ENCODE results near the gene HOXC9.
A peak's percentile ranks its signal among the peaks of the same experiment; 100 is the strongest.

The HOXC9 gene

DNA sequence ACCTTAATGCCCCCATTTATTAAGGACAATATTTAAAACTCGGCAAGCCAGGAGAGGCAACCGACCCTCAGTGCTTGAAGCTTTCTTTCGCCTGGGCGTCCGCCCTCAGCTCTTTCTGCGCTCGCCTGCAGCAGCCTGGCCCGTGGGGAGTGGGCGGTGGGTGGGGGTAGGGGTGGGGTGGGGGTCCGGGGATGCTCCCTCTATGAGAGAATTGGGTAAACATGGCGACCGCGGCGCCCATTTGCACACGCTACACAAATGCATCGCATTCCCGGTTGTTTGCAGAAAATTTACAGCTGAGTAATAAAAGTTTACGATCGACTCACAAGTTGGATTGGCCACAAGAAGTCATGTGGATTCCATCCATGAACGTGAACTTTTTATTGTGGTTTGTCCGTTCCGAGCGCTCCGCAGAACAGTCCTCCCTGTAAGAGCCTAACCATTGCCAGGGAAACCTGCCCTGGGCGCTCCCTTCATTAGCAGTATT is 16.6 kb downstream of the HOXC9 start:
- no peak for DNase-seq

GRCh38 chr12:54017027-54017788 is 17.2 kb downstream of the HOXC9 start:
- no peak for DNase-seq

DNA sequence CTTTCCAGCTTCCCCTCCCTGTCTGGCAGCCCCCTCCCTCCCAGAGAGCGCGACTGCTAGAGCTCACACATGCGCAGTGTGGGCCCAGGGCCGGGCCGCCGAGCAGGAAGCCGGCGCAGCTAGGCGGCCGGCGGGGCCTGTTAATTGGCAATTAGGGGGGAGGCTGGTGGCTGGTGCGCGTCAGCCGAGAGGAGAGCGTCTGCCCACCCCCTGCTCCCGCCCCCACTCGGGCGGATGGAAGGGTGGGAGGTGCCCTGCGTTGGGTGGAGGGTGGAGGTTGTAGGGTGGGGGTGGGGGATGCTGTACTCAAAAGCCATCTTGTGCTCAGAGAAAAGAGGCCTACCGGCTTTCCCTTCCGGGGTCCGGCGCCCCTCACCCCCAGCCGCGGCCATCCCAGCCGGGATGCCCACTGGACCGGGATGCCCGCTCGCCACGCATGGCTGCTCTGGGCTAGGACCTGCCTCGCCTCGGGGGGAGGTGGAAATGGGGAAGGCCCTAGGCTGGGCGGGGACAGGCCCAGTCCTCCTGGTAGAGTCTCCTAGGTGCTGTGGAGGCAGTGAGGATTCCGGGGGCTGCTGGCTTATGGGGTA is 18.0 kb downstream of the HOXC9 start:
- peak; percentile 83 for DNase-seq

- no peak for DNase-seq
These were observed 18.6 kb downstream of the HOXC9 start for GRCh38 chr12:54018468-54018984.

GRCh38 chr12:54019091-54019811 is 19.3 kb downstream of the HOXC9 start:
- no peak for DNase-seq

DNA sequence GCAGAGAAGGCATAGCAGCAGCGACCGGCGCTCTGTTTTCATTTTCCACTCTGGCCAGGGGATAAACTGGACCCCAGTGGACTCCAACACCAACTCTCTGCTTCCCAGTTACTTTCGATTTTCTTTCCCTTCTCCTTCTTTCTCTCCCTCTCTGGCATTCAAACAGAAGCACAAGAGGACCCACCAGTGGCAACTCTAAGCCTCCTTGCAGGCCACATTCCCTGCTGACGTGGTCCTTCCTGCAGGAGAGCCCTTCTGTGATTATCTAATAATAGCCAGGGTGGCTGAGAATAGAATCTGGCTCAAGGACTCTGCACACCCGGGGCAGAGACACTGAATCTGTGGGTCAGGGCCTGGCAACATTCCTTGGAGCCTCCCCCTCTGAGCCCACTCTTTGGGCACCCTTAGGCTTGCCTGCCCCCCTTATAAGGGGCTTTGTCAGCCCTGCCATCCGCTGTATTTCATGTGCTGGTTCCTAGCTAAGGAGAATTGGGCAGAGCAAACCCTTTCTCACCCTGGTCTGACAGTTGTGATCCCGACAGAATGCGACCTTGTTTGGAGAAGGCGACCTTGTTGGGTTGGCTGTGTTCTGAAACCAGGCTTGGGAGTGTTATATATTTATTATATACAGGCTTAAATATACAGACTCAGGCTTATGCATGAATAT is 20.1 kb downstream of the HOXC9 start:
- no peak for DNase-seq

- DNase-seq: no peak
These were observed 20.8 kb downstream of the HOXC9 start for GRCh38 chr12:54020591-54021405.

DNA sequence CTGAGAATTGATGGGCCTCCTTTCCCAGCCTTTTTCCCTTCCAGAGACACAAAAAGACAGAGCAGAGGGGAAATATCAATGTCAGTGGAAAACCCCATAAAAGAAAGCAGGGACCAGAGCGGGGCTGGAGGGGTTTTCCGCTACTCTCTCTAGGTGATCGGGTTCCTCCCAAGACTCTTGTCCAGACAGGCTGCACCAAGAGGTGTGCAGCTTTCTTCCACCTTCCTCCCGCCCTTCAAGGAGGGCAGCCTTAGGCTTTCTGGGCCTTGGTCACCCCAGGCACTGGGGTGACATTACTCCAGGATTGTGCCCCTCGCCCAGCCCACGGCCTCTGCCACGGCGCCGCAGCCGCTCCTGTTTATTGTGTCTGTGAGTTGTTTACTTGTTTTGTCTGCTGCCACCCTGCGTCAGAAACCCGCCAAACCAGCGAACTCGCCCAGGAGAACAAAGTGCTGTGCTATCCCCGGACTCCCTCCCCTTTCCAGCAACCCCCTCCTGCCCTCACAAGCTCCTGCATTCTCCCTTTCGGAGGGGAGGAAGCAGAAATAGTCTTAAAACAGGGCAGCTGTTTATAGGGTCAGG is 21.6 kb downstream of the HOXC9 start:
- no peak for DNase-seq

DNA sequence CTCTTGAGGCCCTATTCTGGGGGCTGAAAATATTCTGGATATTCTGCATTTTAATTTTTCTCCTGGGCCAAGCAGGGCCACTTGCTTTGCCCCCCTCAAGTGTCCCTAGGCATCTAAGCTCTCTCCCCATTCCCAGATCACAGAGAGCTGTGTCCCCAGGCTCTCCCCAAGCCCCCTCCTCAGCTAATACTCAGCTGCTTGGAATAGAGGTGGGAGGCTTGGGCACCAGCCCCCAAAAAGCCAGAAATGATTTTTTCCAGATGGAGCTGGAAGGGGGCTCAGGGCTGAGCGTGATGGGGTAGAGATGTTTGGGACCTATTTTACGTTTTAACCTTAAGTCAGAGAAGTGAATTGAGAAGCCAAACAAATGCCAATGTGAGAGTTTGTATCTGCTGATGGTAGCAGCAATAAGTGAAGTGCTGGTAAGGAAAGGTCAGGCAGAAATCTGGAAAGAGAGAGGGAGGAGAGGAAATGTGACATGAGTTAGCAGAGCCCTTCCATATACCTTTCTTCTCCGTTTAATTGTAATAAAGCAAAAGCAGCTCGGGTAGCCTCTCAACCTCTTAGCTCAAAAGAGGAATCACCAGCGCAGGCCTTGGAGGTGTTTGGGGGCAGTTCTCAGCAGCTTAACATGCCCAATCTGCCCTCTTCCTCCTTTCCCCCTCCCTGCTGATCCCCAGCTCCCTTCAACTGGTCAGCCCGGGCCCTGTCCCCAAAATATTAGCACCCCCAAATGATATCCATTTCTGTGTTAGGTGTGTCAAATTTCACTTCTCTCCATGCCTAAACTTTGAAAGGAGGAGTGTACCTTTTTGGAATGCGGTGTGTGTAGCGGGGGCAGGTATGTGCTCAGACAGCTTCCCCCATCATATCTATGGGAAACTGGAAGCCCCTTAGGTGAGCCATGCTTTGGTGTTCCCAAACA is 23.3 kb downstream of the HOXC9 start:
- DNase-seq: no peak

DNA sequence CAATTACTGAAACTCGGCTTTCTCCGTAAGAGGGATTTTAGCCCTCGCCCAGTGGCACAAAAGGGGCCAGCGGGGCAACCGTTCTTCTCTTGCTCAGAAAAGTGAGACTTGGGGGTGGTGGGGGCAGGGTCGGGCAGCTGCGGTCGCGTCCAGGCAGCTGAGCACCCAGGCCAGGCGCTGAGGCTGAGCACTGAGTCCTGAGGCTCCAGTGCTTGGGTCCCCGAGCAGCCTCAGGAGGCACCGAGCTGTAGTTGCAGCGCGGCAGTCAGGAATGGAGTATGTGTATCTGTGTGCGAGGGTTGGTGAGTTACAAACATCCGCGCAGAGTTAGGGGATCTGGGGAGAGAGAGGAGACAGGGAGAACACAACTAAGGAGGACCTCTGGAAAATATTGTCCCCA is 24.2 kb downstream of the HOXC9 start:
- no peak for DNase-seq

DNA sequence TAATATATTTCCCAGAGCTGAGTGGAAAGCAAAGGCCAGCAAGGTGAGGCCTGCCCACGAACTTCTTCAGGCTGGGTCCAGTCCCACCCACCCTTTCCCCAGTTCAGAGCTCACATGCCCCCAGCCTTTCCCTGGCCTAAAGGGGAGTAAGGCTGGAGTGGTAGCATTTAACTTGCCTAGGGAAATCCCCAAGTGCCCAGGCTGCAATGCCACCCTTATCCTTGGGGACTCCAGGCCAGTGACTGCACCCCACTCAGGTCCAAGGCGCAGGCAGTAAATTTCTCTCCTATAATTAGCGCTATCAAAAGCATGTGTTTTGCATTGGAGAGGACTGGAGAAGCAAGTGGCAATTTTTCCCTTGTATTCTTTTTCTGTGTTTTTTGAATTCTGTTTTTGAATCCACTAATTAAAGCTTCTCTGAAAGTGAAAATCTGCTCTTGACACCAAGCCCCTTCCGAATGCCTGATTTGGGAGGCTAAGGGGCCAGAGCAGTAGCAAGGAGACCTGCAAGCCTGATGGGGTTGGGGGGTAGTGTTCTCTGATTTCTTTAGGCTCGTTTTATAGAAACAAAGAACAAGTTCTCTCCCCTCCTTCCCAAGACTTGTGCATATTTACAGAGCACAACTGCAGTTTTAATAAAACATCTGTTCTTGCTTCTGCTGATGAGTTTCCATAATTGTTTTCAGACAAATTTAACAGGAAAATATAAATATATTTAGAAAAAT is 24.8 kb downstream of the HOXC9 start:
- no peak for DNase-seq

DNA sequence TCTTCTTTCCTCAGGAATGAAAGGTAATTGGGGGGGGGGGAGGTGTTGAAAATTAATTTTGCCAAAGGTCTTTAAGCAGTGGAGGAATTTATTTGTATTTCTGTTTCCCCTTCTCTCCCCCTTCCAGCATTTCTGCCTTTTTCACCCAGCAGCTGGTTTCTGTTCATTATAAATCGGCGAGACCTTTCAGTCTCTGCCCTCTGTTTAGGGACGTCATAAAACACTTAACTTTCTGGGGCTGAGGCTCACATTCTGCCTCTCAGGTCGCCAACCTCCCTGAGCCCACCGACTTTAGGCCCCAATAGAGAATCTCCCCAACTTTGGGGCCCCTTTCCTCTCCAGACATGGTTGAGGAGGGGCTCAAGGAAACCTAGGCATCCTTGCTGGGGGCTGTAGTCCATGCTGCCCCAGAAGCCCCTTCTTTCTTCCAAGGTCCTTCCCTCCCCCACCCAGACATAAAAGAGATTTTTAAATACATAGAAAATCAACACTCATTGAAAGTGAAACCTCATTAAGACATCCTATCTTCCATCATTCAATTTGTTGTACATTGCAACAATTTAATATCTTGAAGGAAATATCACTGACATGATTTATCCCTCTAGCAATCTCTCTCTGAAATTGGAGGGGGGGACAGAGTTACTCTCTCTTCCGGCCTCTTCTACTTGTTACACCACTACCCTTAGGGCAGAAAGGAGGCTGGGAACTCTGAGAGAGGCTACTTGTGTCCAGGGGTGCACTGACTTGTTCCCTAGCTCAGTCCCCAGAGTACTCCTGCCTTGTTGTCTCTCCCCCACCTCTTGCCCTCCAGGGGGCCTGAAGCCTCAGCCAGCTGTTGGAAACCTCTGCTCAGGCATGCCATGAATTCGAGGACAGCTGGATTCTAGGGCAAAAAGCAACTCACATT is 25.8 kb downstream of the HOXC9 start:
- no peak for DNase-seq

- no peak for DNase-seq
These were observed 26.9 kb downstream of the HOXC9 start for GRCh38 chr12:54026640-54027441.

DNA sequence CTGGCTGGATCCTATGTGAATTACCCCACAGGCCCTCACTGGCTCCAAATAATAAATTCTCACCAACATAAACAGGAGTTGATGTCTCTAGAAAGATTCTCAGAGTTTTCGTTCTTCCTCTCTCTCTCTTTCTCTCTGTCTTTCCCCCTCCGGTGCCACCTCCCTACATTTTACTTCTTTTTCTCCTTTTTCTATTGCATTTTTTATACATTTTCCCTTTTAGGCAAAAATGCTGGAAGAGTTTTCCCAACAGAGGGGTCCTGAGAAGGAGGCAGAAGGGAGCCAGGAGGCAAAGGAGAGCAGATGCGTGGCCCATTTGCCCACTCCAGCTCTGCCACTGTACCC is 27.5 kb downstream of the HOXC9 start:
- DNase-seq: no peak

DNA sequence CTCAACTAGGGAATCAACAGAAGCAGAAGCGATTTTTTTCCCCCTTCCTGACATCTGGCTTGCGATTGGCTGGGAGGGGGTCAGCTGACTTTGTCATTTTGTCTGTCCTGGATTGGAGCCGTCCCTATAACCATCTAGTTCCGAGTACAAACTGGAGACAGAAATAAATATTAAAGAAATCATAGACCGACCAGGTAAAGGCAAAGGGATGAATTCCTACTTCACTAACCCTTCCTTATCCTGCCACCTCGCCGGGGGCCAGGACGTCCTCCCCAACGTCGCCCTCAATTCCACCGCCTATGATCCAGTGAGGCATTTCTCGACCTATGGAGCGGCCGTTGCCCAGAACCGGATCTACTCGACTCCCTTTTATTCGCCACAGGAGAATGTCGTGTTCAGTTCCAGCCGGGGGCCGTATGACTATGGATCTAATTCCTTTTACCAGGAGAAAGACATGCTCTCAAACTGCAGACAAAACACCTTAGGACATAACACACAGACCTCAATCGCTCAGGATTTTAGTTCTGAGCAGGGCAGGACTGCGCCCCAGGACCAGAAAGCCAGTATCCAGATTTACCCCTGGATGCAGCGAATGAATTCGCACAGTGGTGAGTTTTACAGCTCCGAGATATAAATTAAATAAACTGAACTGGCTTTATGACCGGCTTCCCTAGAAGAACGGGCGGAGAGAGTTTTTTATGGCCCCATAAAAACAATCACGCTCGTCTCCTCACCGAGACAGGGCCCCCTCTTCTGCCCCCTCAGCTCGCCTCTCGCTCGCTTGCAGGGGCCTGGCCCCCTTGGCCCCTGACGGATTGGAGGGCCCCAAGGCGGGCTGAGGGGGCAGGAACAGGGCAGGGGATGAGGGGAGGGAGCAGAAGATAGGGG is 28.6 kb downstream of the HOXC9 start, which contains the start of gene HOXC6:
Gene HOXC6 (plus strand): TSS at position 127 of the 888 bp plus-strand sequence. CDS start 82 bp downstream, at position 209.
- no peak for DNase-seq

- DNase-seq: no peak
These were observed 29.8 kb downstream of the HOXC9 start for GRCh38 chr12:54029529-54030441.
